GM19397 (cell line): ENCODE measurements around the gene STMN1.

Experiments
- ATAC-seq: cut with Tn5 transposase; IDR thresholded peaks from one replicate; pipeline ENCODE4 v1.9.1; 2021; ENCODE audit warnings: mild to moderate bottlenecking, moderate library complexity; ENCODE audit not compliant: unreplicated experiment

Gene STMN1

GRCh38 chr1:25896266-25896665 is 10.0 kb downstream of the STMN1 start:
- no peak for ATAC-seq

- ATAC-seq, result peak; percentile 81
Measured at GRCh38 chr1:25895365-25895990, 10.7 kb downstream of the STMN1 start.

GRCh38 chr1:25893116-25893515 is 13.1 kb downstream of the STMN1 start:
- ATAC-seq, result no peak

GRCh38 chr1:25891606-25892005 is 14.6 kb downstream of the STMN1 start:
- ATAC-seq, result no peak

- ATAC-seq, result no peak
Measured at GRCh38 chr1:25890239-25891034, 15.8 kb downstream of the STMN1 start.

GRCh38 chr1:25889470-25889869 is 16.7 kb downstream of the STMN1 start:
- no peak for ATAC-seq

GRCh38 chr1:25888426-25888987 is 17.7 kb downstream of the STMN1 start:
- ATAC-seq, result no peak

- ATAC-seq, result no peak
Measured at GRCh38 chr1:25885602-25886001, 20.6 kb downstream of the STMN1 start.

GRCh38 chr1:25881266-25881665 is 25.0 kb downstream of the STMN1 start:
- no peak for ATAC-seq

- ATAC-seq, result no peak
Measured at GRCh38 chr1:25880518-25880917, 25.7 kb downstream of the STMN1 start.

- ATAC-seq, result no peak
Measured at GRCh38 chr1:25879675-25880074, 26.5 kb downstream of the STMN1 start.

GRCh38 chr1:25878690-25879089 is 27.5 kb downstream of the STMN1 start:
- ATAC-seq, result no peak

- no peak for ATAC-seq
Measured at GRCh38 chr1:25877155-25877554, 29.1 kb downstream of the STMN1 start.

GRCh38 chr1:25876693-25877077 is 29.5 kb downstream of the STMN1 start:
- ATAC-seq, result no peak

- no peak for ATAC-seq
Measured at GRCh38 chr1:25875856-25876692, 30.1 kb downstream of the STMN1 start.

GRCh38 chr1:25875154-25875855 is 30.9 kb downstream of the STMN1 start, which contains the start of gene PAQR7:
PAQR7 (minus strand) TSS chr1:25875708; CDS start chr1:25863839, 11,869 bp downstream.
- peak; percentile 66 for ATAC-seq

GRCh38 chr1:25874635-25875153 is 31.5 kb downstream of the STMN1 start:
- ATAC-seq, result no peak

- ATAC-seq, result no peak
Measured at GRCh38 chr1:25874209-25874608, 32.0 kb downstream of the STMN1 start.

- no peak for ATAC-seq
Measured at GRCh38 chr1:25873120-25873519, 33.1 kb downstream of the STMN1 start.

GRCh38 chr1:25872713-25873112 is 33.5 kb downstream of the STMN1 start:
- no peak for ATAC-seq
